HepG2 (cell line): ENCODE measurements around the gene PLSCR1. TPM values are rescaled to one million over a fixed set of nuclear protein-coding genes. Genes with fewer than 3 reads are reported as not detected.

Experiments
- BHLHE40 ChIP-seq: IDR thresholded peaks from 2 replicates; pipeline ENCODE4 v1.6.1; 2011; ENCODE audit warnings: low read length, improper control_type of control experiment
- FOXC1 ChIP-seq: sonication (generic); formaldehyde crosslinking; IDR thresholded peaks from 2 replicates; pipeline ENCODE4 v1.8.0; 2022; ENCODE audit warnings: mild to moderate bottlenecking, missing genetic modification reagents, borderline replicate concordance
- HDAC1 ChIP-seq: sonication (generic); formaldehyde crosslinking; IDR thresholded peaks from 2 replicates; pipeline ENCODE4 v1.5.1; 2020; ENCODE audit warnings: mild to moderate bottlenecking, missing genetic modification reagents
- KDM5B ChIP-seq: sonication (generic); formaldehyde crosslinking; IDR thresholded peaks from 2 replicates; pipeline ENCODE4 v1.4.0; 2020; ENCODE audit warnings: missing genetic modification reagents, mild to moderate bottlenecking, borderline replicate concordance
- KMT2B ChIP-seq: IDR thresholded peaks from 2 replicates; pipeline ENCODE4 v1.6.1; 2016; ENCODE audit warnings: missing genetic modification reagents, missing compliant biosample characterization
- MTA1 ChIP-seq: sonication (generic); formaldehyde crosslinking; IDR thresholded peaks from 2 replicates; pipeline ENCODE4 v1.4.0; 2020; ENCODE audit warnings: missing genetic modification reagents, mild to moderate bottlenecking, borderline replicate concordance
- NCOR1 ChIP-seq: fragments of 200-600 bp; sonication (generic); IDR thresholded peaks from 2 replicates; pipeline ENCODE4 v1.7.0; 2017; ENCODE audit warnings: antibody characterized with exemption, low read length, borderline replicate concordance
- NR2F2 ChIP-seq: IDR thresholded peaks from 2 replicates; pipeline ENCODE4 v1.6.1; 2012; ENCODE audit warnings: low read depth, inconsistent platforms, borderline replicate concordance
- RBM22 ChIP-seq: fragments of 200-400 bp; formaldehyde crosslinking; optimal IDR thresholded peaks from 2 replicates; pipeline ENCODE3; 2017; ENCODE audit warnings: mild to moderate bottlenecking, low read length, moderate library complexity
- SYNCRIP ChIP-seq: fragments of 200-400 bp; formaldehyde crosslinking; IDR thresholded peaks from 2 replicates; pipeline ENCODE4 v1.6.1; 2018; ENCODE audit warnings: mild to moderate bottlenecking, low read depth, low read length; ENCODE audit not compliant: insufficient read depth
- ZKSCAN8 ChIP-seq: IDR thresholded peaks from 2 replicates; pipeline ENCODE4 v1.6.1; 2016; ENCODE audit warnings: borderline replicate concordance, missing genetic modification reagents, missing compliant biosample characterization
- ZMYM2 ChIP-seq: sonication (generic); formaldehyde crosslinking; IDR thresholded peaks from 2 replicates; pipeline ENCODE4 v1.8.0; 2022; ENCODE audit warnings: mild to moderate bottlenecking, missing genetic modification reagents
- ZNF138 ChIP-seq: sonication (generic); formaldehyde crosslinking; IDR thresholded peaks from 2 replicates; pipeline ENCODE4 v1.5.0; 2020; ENCODE audit warnings: mild to moderate bottlenecking, low read depth, missing genetic modification reagents
- ZNF235 ChIP-seq: sonication (generic); formaldehyde crosslinking; IDR thresholded peaks from 2 replicates; pipeline ENCODE4 v1.8.1; 2023; ENCODE audit warnings: mild to moderate bottlenecking, missing genetic modification reagents, borderline replicate concordance
- ZNF468 ChIP-seq: sonication (generic); formaldehyde crosslinking; IDR thresholded peaks from 2 replicates; pipeline ENCODE4 v1.8.0; 2022; ENCODE audit warnings: mild to moderate bottlenecking, moderate library complexity, missing genetic modification reagents
- ZNF607 ChIP-seq: sonication (generic); formaldehyde crosslinking; IDR thresholded peaks from 2 replicates; pipeline ENCODE4 v1.5.1; 2020; ENCODE audit warnings: missing genetic modification reagents, mild to moderate bottlenecking, borderline replicate concordance
- ZSCAN9 ChIP-seq: IDR thresholded peaks from 2 replicates; pipeline ENCODE4 v1.6.1; 2016; ENCODE audit warnings: borderline replicate concordance
- polyA plus RNA-seq, 8 experiments: library from polyadenylated mRNA; depleted of rRNA in 3 of 8; stranded (reverse) in 7 of 8; unstranded in 1 of 8; fragments of >200 nt; fragmentation: Illumina TruSeq in 4 of 8; extraction: Trizol in 4 of 8; gene quantifications; 2 replicates each; pipeline versions ENCODE4 v1.2.1 to v1.2.3, GENCODE V29; 2011 to 2016; ENCODE audit warnings: low read depth in 4 of 8, missing spikeins in 1 of 8, mixed read lengths in 1 of 8; ENCODE audit not compliant: insufficient read depth in 1 of 8
- total RNA-seq, 5 experiments: library from RNA; depleted of rRNA; stranded (reverse); fragments of >200 nt; fragmentation: Illumina TruSeq; extraction: Trizol; gene quantifications; 2 replicates each; pipeline ENCODE4 v1.2.3, GENCODE V29; 2016; ENCODE audit warnings: low read depth in 1 of 5
- TF ChIP-seq, protein P1 (sequence below): sonication (generic); formaldehyde crosslinking; IDR thresholded peaks from 2 replicates; pipeline ENCODE4 v1.8.0; 2022; ENCODE audit warnings: missing genetic modification reagents, mild to moderate bottlenecking, inconsistent platforms, borderline replicate concordance
- TF ChIP-seq, protein P2 (sequence below): sonication (generic); formaldehyde crosslinking; IDR thresholded peaks from 2 replicates; pipeline ENCODE4 v1.4.0; 2020; ENCODE audit warnings: missing genetic modification reagents; ENCODE audit errors: not compliant biosample characterization
- TF ChIP-seq, protein P3 (sequence below): sonication (generic); formaldehyde crosslinking; IDR thresholded peaks from 2 replicates; pipeline ENCODE4 v1.4.0; 2020; ENCODE audit warnings: missing genetic modification reagents, borderline replicate concordance
- TF ChIP-seq, protein P4 (sequence below): IDR thresholded peaks from 2 replicates; pipeline ENCODE4 v1.6.1; 2016; ENCODE audit warnings: mild to moderate bottlenecking

The PLSCR1 gene
- total and polyA plus RNA-seq, 2 of the 13 experiments (the other 11 are each of a cell fraction or from before 2014, with no cell fraction given) = 33.8 to 34.1 TPM

DNA sequence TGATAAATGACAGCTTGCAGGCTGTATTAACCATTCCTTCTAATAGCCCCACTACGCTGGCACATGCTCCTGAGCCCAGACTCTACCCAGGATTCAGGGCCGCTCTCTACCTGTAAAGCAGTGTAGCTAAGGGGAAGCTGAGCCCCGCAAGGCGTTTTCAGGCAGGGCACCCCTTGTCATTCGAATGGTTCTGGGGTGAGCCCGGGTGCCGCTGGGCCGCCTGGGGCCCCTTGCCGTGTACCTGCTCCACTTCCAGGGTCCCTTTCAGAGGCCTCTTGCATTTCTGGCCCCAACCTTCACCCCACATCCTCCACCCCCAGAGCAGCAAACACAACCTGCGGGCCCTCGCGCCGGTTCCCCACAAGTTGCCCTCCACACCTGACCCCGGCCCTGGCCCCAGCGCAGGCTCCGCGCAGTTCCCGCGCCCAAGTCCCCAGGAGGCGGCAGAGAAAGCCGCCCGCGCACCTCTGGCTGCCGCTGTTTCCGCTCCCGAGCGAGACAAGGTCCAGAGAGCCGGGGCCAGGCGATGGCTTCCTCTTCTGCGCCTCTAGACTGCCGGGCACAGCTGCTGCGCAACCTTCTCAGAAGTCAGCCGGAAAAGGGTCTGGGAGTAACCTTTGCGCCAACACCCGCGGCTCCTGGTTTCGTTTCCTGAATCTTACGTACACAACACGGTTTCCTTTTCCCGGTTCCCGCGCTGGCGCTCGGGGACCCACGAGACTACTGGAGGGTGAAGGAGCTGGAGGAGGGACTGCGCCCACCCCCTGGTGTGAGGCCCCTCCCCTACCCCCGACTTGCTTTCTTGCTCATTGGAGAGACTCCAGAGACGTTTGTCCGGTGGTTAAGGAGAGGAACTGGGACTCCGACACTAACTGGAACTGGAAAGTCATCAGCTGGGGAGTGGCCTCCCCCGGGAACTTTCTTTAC is at the start of gene PLSCR1 (continued):
- TF ChIP-seq ZKSCAN8 (CRISPR knock-in tag) (no peak), ZNF235 (no peak), NR2F2 (no peak), SYNCRIP (no peak), RBM22 (no peak), ZNF138 (CRISPR knock-in tag) (no peak), ZMYM2 (CRISPR knock-in tag) (no peak), KDM5B (peak; percentile 82), NCOR1 (no peak), BHLHE40 (no peak), MTA1 (CRISPR knock-in tag) (peak; percentile 76; the same call in 1 of the 2 replicates), FOXC1 (CRISPR knock-in tag) (no peak), KMT2B (CRISPR knock-in tag) (peak; percentile 74; the same call in 1 of the 2 replicates), HDAC1 (peak; percentile 70), ZNF607 (0 out of 2 replicates have a peak, but pooled peaks have one; percentile 50), ZSCAN9 (peak; percentile 80; the same call in 1 of the 2 replicates), ZNF468 (no peak)
- TF ChIP-seq, protein P1, sequence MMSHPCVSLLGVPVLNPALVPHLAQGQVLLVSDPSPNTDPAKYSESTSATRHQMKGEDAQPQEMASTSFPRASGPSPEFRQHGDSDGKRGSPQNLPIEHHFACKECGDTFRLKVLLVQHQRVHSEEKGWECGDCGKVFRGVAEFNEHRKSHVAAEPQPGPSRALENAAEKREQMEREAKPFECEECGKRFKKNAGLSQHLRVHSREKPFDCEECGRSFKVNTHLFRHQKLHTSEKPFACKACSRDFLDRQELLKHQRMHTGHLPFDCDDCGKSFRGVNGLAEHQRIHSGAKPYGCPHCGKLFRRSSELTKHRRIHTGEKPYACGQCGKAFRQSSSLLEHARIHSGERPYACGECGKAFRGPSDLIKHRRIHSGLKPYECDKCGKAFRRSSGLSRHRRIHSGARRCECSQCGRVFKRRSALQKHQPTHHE (CRISPR knock-in tag) = no peak
- TF ChIP-seq, protein P2, sequence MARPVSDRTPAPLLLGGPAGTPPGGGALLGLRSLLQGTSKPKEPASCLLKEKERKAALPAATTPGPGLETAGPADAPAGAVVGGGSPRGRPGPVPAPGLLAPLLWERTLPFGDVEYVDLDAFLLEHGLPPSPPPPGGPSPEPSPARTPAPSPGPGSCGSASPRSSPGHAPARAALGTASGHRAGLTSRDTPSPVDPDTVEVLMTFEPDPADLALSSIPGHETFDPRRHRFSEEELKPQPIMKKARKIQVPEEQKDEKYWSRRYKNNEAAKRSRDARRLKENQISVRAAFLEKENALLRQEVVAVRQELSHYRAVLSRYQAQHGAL = no peak
- TF ChIP-seq, protein P3, sequence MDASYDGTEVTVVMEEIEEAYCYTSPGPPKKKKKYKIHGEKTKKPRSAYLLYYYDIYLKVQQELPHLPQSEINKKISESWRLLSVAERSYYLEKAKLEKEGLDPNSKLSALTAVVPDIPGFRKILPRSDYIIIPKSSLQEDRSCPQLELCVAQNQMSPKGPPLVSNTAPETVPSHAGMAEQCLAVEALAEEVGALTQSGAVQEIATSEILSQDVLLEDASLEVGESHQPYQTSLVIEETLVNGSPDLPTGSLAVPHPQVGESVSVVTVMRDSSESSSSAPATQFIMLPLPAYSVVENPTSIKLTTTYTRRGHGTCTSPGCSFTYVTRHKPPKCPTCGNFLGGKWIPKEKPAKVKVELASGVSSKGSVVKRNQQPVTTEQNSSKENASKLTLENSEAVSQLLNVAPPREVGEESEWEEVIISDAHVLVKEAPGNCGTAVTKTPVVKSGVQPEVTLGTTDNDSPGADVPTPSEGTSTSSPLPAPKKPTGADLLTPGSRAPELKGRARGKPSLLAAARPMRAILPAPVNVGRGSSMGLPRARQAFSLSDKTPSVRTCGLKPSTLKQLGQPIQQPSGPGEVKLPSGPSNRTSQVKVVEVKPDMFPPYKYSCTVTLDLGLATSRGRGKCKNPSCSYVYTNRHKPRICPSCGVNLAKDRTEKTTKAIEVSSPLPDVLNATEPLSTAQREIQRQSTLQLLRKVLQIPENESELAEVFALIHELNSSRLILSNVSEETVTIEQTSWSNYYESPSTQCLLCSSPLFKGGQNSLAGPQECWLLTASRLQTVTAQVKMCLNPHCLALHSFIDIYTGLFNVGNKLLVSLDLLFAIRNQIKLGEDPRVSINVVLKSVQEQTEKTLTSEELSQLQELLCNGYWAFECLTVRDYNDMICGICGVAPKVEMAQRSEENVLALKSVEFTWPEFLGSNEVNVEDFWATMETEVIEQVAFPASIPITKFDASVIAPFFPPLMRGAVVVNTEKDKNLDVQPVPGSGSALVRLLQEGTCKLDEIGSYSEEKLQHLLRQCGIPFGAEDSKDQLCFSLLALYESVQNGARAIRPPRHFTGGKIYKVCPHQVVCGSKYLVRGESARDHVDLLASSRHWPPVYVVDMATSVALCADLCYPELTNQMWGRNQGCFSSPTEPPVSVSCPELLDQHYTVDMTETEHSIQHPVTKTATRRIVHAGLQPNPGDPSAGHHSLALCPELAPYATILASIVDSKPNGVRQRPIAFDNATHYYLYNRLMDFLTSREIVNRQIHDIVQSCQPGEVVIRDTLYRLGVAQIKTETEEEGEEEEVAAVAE (CRISPR knock-in tag) = no peak
- TF ChIP-seq, protein P4, sequence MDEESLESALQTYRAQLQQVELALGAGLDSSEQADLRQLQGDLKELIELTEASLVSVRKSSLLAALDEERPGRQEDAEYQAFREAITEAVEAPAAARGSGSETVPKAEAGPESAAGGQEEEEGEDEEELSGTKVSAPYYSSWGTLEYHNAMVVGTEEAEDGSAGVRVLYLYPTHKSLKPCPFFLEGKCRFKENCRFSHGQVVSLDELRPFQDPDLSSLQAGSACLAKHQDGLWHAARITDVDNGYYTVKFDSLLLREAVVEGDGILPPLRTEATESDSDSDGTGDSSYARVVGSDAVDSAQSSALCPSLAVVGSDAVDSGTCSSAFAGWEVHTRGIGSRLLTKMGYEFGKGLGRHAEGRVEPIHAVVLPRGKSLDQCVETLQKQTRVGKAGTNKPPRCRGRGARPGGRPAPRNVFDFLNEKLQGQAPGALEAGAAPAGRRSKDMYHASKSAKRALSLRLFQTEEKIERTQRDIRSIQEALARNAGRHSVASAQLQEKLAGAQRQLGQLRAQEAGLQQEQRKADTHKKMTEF (CRISPR knock-in tag) = peak; percentile 69; the same call in 1 of the 2 replicates
